Effector memory CD4-positive, alpha-beta T cell (primary cell): ENCODE measurements around the gene YTHDF2.
A peak's percentile ranks its signal among the peaks of the same experiment; 100 is the strongest.
"Not testable (repeated sequence)": the region's sequence is repeated elsewhere in the genome, so short reads cannot be mapped to it uniquely, and the experiment has no call there.

Source experiments
- DNase-seq, 3 donors: peaks; one replicate each; pipeline ENCODE4 v3.0.0-alpha.2; 2020
- H3K27ac ChIP-seq: 2 replicates; pipeline ENCODE4 v1.7.0; 2013; ENCODE audit warnings: mild to moderate bottlenecking, low read length, moderate library complexity; ENCODE audit not compliant: insufficient read depth, poor library complexity, severe bottlenecking
- H3K27me3 ChIP-seq: replicated peaks from 2 replicates; pipeline ENCODE4 v1.7.0; 2013; ENCODE audit warnings: mild to moderate bottlenecking, low read length; ENCODE audit not compliant: insufficient read depth, control insufficient read depth, poor library complexity, severe bottlenecking
- H3K36me3 ChIP-seq: 2 replicates; pipeline ENCODE4 v1.7.0; 2013; ENCODE audit warnings: mild to moderate bottlenecking, low read length, moderate library complexity; ENCODE audit not compliant: control insufficient read depth, insufficient read depth
- H3K4me1 ChIP-seq: 2 replicates; pipeline ENCODE4 v1.7.0; 2013; ENCODE audit warnings: low read length, mild to moderate bottlenecking; ENCODE audit not compliant: control insufficient read depth, insufficient read depth, poor library complexity, severe bottlenecking
- H3K4me3 ChIP-seq: 2 replicates; pipeline ENCODE4 v1.7.0; 2013; ENCODE audit warnings: low read length, low read depth, mild to moderate bottlenecking; ENCODE audit not compliant: insufficient read depth, poor library complexity, severe bottlenecking
- H3K9me3 ChIP-seq: 2 replicates; pipeline ENCODE4 v1.7.0; 2013; ENCODE audit warnings: mild to moderate bottlenecking, low read length, moderate library complexity; ENCODE audit not compliant: control insufficient read depth

The YTHDF2 gene

GRCh38 chr1:28735961-28736449 lies 735 bp upstream of the YTHDF2 start:
- no peaks in the 10 kb centered on the region for H3K9me3 ChIP-seq
- H3K4me3 ChIP-seq, result peak overlapping the region; percentile 47
- no peak for DNase-seq
- H3K4me1 ChIP-seq, result peaks cover 29% of the 10 kb centered on the region
- H3K27me3 ChIP-seq, result no peaks in the 10 kb centered on the region
- H3K36me3 ChIP-seq, result peaks cover 18% of the 10 kb centered on the region
- H3K27ac ChIP-seq, result peak overlapping the region; percentile 90

- Histone ChIP-seq H3K4me3 (peak overlapping the region; percentile 75), H3K27me3 (no peaks in the 10 kb centered on the region), H3K36me3 (peaks cover 27% of the 10 kb centered on the region), H3K27ac (peak overlapping the region; percentile 90), H3K4me1 (peaks cover 29% of the 10 kb centered on the region), H3K9me3 (no peaks in the 10 kb centered on the region)
- peak; percentile 19 to 39 (median 28) for DNase-seq
These were observed 780 bp downstream of the YTHDF2 start for GRCh38 chr1:28737307-28738132.

- Histone ChIP-seq H3K27ac (no peak overlapping the region), H3K4me1 (peaks cover 32% of the 10 kb centered on the region), H3K27me3 (no peaks in the 10 kb centered on the region), H3K9me3 (no peaks in the 10 kb centered on the region), H3K36me3 (peaks cover 50% of the 10 kb centered on the region), H3K4me3 (no peak overlapping the region)
- no peak for DNase-seq
These were observed 3.4 kb downstream of the YTHDF2 start for GRCh38 chr1:28740118-28740517.

GRCh38 chr1:28744184-28744583 lies 7.4 kb downstream of the YTHDF2 start:
- peaks cover 42% of the 10 kb centered on the region for H3K36me3 ChIP-seq
- H3K4me3 ChIP-seq, result no peak overlapping the region
- H3K9me3 ChIP-seq, result no peaks in the 10 kb centered on the region
- no peaks in the 10 kb centered on the region for H3K27me3 ChIP-seq
- no peak overlapping the region for H3K27ac ChIP-seq
- DNase-seq, result no peak
- peaks cover 25% of the 10 kb centered on the region for H3K4me1 ChIP-seq

GRCh38 chr1:28745653-28746173 lies 9.0 kb downstream of the YTHDF2 start:
- no peak overlapping the region for H3K4me3 ChIP-seq
- H3K4me1 ChIP-seq, result peaks cover 22% of the 10 kb centered on the region
- H3K9me3 ChIP-seq, result no peaks in the 10 kb centered on the region
- no peaks in the 10 kb centered on the region for H3K27me3 ChIP-seq
- H3K36me3 ChIP-seq, result peaks cover 32% of the 10 kb centered on the region
- DNase-seq, result no peak
- no peak overlapping the region for H3K27ac ChIP-seq

- H3K9me3 ChIP-seq, result no peaks in the 10 kb centered on the region
- no peaks in the 10 kb centered on the region for H3K36me3 ChIP-seq
- no peak overlapping the region for H3K27ac ChIP-seq
- H3K4me3 ChIP-seq, result no peak overlapping the region
- peaks cover 39% of the 10 kb centered on the region for H3K4me1 ChIP-seq
- H3K27me3 ChIP-seq, result no peaks in the 10 kb centered on the region
- no peak for DNase-seq
These were observed 13.6 kb downstream of the YTHDF2 start for GRCh38 chr1:28750330-28750729.

- H3K4me3 ChIP-seq, H3K36me3 ChIP-seq, H3K27ac ChIP-seq, H3K9me3 ChIP-seq, DNase-seq, H3K27me3 ChIP-seq: not testable (repeated sequence)
- peaks cover 38% of the 10 kb centered on the region for H3K4me1 ChIP-seq
These were observed 14.1 kb downstream of the YTHDF2 start for GRCh38 chr1:28750771-28751294.

GRCh38 chr1:28751315-28752060 lies 14.7 kb downstream of the YTHDF2 start:
- Histone ChIP-seq H3K4me3 (no peak overlapping the region), H3K9me3 (no peaks in the 10 kb centered on the region), H3K36me3 (no peaks in the 10 kb centered on the region), H3K27ac (no peak overlapping the region), H3K4me1 (peaks cover 37% of the 10 kb centered on the region), H3K27me3 (no peaks in the 10 kb centered on the region)
- DNase-seq, result no peak

GRCh38 chr1:28755701-28756100 lies 19.0 kb downstream of the YTHDF2 start:
- H3K27me3 ChIP-seq, result no peaks in the 10 kb centered on the region
- H3K36me3 ChIP-seq, result peaks cover 25% of the 10 kb centered on the region
- no peak overlapping the region for H3K4me3 ChIP-seq
- no peaks in the 10 kb centered on the region for H3K9me3 ChIP-seq
- DNase-seq, result no peak
- H3K4me1 ChIP-seq, result peaks cover 28% of the 10 kb centered on the region
- no peak overlapping the region for H3K27ac ChIP-seq
